TTC549 (cell line): Measurements from ENCODE around the gene JPH3.

Experiments
- FAIRE-seq: peaks from 2 replicates; lab custom pipeline; 2012; peaks lifted over from hg19 to GRCh38; lab: Jason Lieb, UNC

JPH3 gene

DNA sequence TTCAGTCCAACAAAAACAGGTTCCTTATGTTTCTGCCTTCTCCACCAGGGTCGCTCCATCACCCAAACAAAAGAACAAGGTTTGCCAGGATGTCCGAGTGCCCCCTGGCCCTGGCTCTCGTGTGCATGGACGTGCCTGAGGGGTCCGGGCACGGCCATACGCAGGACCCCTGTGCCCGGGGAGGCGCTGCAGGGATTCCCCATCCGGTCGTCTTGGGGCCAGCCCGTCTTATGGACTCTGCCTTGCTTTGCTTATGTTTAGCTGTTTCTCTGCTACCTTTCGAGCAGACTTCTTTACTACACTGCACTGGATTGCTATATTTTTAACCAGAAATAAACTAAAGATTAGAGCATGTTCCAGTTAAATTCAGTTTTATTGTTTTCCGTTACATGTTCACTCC lies 95.5 kb downstream of the JPH3 start:
- FAIRE-seq = no peak

DNA sequence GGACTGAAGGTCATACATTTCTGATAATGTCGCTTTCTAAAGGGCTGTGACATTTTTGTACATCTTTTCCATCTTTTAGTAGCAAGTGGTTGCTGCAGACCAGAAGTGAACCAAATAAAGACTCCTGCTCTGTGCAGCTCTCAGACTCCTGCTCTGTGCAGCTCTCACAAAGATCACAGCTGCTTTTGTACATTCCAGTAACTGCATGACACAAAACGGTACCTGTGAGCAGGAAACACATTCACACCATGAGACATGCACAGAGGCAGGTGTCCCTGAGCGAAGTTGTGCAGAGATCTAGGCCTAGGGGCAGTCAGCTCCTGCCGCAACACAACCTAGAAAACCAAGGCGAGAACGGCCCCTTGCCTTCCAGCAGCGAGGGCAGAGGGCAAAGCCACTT lies 95.9 kb downstream of the JPH3 start:
- no peak for FAIRE-seq

DNA sequence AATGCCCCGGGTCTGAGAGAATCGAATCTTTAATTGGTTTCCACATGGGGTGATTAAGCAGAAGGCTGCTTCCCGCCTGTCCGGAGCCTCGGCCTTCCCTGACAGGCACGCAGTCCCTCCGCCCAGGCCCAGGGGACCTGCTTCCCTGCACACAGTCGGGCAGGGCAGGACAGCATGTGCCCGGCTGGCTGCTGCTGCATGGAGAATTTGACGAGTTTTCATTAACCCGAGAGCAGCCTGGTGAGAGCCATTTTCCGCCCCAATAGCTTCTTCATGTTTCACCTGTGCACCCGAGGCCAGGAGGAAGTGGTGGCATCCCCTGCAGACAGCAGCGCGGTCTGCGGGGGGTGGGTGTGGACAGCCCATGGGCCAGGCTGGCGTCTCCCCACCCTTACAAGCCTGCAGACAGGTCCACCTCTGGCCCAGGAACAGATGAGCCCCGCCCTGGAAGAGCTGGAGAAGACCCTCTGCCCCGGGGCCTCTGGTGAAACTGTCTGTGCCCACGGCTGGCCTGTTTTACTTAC lies 96.4 kb downstream of the JPH3 start:
- FAIRE-seq = no peak

DNA sequence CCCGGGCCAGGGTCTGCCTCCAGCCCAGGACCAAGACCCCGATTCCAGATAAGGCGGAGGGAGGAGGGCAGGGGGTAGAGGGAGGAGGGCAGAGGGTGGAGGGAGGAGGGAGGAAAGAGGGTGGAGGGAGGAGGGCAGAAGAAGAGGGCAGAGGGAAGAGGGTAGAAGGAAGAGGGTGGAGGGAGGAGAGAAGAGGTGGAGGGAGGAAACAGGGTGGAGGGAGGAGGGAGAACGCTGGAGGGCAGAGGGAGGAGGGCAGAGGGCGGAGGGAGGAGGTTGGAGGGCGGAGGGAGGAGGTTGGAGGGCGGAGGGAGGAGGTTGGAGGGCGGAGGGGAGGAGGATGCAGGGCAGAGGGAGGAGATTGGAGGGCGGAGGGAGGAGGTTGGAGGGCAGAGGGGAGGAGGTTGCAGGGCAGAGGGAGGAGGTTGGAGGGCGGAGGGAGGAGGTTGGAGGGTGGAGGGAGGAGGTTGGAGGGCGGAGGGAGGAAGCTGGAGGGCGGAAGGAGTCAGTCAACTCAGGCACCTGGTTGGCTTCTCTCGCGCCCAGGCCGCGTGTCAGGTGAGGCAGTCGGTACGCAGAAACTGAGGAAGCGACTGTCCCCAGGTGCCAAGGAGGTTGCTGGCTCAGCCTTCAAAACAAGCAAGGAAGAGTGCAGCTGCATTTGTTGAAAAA lies 98.2 kb downstream of the JPH3 start:
- no peak for FAIRE-seq

DNA sequence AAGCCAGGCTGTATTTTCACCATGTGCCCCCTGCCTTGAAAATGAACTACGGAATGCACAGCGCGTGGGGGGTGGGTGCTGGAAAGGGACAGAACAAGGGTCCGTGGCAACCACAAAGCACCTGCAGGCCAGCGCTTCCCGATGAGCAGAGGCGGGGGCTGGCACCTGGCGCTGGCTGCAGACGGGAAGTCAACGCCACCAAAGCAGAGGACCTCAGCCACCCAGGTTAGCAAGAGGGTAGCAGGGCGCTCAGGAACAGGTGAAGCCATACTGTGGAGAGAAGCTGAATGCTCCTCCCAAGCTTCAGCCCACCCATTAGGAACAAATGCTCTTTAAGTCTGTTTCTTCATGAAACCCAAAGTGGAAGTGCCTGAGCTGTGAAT lies 98.8 kb downstream of the JPH3 start:
- no peak for FAIRE-seq

DNA sequence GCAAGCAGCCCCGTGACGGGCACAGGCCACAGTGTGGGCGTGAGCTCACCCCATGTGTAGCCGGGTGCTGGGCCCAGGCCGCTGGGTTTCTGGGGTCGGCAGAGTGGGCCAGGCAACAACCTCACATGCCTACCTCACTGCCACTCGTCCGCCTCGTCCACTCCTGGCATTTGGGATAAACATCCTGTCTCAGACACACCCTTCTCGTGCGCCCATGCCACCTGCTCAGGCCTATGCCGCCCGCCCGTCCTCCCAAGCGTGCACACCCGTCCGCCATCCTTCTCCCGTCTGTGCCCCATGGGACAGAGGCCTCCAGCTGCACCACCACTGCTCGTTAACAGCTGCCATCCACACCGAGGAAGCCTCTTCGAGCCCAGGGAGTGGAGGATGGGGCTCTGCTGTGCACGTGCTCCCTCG lies 99.2 kb downstream of the JPH3 start:
- FAIRE-seq = no peak

DNA sequence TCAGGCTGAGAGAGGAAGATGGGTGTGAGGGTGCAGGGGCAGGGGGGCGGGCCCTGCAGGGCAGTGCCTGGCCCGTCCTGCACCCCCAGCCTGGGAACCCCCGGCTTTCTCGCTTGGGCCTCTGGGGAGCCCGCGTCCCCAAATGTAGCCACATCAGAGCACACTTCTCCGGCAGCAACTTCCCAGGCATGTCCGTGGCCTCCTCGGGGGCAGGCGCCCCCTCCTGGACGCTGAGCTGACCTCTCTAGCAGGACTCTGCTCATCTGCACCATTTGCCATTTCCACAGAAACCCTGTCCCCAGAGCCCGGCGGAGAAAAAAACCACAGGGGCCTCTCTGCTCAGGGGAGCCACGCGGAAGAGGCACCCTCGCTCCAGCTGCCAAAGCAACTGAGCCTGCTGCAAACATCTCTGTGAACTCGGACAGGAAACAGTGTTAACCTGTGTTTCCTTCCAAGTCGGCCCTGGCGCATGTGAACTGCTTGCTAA lies 100.1 kb downstream of the JPH3 start:
- no peak for FAIRE-seq

DNA sequence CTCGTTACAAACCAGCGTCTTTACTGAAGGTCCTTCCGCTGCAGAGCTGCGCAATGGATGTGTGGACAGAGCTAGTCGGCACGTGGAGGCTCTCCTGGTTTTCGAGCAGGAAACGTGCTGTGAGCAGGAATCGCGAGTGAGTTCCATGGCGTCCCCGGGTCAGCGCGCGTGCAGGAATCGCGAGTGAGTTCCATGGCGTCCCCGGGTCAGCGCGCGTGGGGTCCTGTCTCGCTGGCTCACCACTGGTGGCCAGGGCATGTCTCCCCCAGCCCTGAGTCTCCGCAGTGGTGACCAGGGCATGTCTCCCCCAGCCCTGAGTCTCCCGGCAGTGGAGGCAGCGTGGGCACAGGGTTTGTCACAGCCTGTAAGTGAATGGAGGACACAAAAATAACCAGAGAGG lies 100.8 kb downstream of the JPH3 start:
- no peak for FAIRE-seq

DNA sequence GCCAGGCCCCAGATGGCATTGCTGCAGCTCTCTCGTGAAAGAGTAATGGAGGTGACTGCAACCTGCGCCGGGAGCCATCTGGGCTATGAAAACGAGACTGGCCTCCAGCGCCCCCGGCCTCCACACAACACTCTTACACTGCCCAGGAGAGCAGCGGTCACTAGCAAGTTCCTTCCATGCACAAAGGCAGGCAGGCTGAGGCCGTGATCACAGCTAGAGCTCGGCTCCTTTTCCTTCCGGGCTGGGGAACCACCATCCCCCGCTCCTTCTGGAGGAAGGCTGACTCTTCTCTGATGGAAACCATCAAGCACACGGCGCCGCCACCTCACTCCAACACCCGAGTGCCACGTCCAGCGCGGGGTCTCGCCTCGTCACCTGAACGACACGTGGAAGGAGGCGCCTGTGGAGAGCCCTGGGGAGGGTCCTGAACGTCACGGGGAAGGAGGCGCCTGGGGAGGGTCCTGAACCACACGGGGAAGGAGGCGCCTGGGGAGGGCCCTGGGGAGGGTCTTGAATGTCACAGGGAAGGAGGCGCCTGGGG lies 101.6 kb downstream of the JPH3 start:
- no peak for FAIRE-seq

DNA sequence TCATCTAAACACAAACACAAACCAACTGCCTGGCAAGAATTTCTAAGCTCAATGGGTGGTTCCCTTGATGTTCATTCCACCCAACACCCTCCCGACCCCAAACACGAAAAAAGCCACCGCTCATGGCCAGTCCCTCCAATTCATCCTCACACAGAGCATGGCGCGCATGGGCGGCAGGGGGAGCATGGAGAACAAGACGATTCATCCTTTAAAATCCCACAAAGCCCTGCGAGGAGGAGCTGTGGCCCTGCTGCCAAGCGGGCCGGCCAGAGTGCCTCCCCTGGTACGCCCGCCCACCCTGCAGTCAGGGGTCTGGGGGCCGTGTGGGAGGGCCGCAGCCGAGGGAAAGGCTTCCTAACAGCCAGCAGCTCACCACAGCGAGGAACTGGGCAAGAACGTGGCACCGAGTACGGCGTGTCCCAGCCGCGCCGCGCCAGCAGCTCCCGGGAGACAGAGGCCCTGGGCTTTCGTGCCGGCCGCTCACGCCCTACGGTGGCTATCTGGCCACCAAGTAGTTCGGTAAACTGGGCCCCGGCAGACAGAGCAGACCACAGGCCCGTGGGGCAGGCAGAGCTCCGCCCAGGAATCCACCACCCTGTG lies 102.5 kb downstream of the JPH3 start:
- FAIRE-seq = no peak

DNA sequence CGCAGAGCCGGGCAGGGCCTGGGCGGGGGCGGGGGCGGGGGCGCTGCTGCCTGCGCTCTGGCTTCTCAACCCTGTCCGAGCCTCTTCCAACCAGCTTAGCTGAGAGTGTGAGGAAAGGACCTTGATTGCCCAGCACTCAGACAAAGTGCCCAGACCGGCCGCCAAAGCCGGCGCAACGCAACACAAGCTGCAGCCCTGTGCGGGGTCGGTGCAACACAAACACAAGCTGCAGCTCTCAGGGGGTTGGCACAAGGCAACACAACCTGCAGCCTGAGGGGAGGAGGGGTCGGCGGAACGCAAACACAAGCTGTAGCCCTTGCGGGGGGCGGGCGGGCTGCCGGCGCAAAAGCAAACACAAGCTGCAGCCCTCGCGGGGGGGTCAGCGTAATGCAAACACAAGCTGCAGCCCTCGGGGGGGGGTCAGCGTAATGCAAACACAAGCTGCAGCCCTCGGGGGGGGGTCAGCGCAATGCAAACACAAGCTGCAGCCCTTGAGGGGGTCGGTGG lies 103.5 kb downstream of the JPH3 start:
- no peak for FAIRE-seq

DNA sequence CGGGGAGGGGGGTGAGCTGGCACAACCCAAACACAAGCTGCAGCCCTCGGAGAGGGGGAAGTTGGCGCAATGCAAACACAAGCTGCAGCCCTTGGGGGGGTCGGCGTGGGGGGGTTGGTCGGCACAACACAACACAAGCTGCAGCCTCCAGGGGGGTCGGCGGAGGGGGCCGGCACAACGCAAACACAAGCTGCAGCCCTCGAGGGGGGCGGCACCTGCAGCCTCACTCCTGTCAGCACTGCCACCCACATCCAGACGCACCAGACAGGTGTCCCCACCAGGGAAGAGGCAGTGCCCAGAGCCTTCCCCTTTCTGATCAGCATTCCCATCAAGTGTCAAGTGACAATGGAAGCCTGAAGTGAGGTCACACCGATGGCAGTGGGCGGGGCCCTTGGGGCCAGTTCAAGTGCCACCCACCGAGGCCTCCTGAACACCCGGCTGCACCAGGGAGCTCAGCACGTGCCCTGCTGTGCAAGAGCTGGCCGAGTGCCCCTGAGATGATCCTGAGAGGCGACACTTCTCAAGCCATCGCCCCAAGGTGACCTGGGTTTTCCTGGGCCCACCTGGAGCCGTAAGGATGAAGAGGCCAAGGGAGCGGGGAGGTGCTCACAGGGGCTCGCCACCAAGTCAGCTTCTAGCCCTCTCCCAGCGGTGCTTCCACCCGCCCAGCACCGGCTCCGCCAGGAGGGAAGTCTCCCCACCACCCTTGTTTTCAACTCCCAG lies 104.1 kb downstream of the JPH3 start:
- no peak for FAIRE-seq

DNA sequence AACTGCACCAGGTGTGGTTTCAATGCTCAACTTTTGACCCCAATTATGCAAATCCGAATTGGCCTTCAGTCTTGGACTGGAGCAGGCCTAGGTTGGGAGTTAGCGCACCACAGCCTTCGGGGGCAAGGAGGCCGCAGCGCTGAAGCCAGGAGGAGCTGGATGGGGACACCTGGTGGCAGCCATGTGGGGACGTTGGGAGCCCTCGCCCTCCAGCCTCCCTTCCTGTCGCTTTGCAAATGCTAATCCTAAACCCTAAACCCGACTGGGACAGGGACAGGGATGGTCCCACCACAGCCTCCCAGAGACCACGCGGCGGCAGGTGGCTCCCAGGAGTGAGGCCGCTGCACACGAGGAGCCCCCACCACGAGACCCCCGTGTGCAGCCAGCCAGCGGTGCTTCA lies 104.8 kb downstream of the JPH3 start:
- FAIRE-seq = no peak

DNA sequence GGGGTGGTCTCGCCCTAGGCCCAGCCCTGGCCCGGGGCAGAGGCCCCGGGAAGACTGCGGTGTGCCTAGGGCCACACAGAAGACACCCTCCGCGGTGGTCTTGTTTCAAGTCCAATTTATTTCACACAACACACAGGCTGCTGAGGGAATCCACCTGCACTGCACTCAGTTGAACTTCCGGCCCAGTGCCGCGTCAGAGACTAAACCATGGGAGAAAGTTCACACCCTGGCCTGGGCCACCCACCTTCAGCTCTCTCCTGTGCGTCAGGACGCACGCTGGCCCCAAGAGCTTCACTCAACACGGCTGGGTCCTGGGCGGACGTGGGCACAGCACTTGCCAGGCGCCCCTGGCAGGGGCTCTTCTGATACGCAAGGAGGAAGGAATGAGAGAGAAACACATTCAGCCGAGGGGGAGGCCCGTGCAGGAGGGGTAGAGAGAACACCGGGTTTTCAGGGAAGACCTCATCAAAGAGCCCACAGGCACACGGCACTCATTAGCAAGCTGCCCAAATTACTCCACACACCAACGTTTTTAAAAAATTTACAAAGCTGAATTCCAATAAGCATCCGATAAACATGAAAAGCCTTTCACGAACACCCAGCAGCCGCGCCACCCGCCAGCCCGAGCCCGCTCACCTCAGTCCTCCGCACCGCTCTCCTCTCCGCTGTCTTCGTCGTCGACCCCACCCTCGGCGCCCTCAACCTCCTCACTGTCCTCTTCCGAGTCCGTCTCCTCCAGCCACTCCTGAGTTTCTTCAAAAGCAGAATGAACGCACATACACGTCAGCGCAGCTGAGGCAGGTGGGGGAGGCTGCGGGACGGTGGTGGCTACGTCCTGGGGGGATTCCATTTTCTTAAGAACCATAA lies 105.6 kb downstream of the JPH3 start:
- no peak for FAIRE-seq

DNA sequence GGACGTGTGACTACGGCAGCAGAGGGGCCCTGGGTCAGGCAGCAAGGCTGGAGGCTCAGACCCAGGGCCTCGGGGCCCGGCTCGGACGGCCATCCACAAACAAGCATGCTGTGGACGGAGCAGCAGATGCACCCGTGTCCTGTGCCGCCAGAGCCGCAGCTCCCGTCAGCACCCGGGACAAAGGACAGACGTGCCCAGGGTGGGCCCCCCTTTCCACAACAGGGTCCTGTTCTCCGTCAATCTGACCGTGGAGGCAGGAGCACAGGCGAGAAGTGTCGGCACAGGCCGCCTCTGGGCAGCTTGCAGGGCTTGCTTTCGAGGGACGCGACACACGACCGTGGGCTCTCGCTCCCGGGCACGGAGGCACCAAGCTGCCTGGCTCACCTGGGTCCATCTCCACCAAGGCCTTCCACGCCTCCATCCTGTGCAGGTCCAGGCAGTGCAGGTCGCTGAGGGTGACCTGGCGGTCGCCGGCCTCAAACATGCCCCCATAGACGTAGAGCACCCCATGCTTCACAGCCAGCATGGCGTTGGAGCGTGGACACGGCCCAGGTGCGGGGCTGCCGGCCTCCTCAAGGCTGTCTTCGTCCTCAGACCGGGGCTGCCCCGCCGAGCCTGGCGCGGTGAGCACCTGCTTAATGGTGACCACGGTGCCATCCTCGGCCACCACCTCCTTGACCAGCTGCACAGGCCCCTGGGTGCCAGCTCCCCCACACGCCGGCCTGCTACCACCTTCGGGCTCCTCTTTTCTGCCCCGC lies 106.8 kb downstream of the JPH3 start:
- FAIRE-seq = no peak

DNA sequence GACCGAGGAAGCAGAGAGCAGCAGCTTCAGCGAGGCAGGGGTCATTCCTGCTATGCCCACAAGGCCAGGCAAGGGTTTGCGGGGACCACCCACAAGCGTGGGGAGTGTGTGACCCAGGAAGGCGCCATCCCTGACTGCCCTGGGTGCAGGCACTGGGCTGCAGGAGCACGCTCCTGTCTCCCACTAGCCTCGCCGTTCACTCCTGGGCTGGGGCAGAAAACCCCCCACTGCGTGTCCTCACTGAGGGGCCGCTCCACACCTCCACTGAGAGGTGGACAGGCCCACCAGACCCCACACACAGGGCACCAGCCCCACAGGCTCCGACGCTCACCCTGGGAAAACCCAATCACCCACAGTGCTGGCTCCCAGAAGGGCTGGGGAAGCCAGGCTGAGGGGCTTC lies 107.4 kb downstream of the JPH3 start:
- no peak for FAIRE-seq

DNA sequence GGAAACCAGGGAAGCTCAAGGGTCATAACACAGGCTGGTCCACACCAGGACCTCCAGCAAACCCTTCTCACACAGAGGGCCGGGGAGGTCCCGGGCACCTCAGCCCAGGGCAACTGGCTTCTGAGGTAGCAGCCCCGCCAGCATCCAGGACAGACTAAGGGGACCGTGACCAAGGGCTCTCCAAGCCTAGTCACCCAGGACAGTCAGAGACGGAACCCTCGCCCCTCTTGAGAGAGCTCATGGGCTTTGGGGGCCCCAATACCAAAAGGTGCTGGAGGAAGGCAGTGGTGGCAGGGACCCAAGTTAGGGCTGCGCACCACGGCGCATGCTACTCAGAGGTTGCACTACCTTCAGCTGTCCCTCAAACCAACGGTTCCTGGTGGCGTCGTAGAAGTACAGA lies 108.6 kb downstream of the JPH3 start:
- no peak for FAIRE-seq

DNA sequence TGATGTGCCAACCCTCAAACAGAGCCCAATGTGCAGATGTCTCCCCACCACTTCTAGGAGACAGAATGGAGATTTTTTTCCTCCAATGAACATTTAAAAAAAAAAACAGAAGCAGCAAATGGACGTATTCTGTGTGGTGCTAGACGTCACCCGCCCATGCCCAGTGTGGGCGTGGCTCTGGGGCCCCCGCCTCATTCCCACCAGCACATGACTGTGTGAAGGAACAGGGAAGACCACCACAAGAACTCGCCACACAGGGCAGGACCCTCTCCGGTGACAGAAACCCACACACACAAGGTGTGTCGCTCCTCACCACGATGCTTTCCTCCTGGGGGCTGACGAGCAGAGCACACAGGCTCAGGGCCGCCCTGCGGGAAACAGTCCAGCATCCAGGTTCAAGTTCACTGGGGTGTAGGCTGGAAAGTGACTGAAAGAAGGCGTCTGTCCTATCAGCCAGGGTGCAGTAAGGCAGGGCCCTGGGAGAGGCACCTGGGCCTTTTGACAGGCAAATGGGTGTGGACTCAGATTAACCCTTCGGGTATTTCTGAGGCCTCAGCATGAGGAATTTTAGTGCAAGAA lies 110.0 kb downstream of the JPH3 start:
- FAIRE-seq = no peak

DNA sequence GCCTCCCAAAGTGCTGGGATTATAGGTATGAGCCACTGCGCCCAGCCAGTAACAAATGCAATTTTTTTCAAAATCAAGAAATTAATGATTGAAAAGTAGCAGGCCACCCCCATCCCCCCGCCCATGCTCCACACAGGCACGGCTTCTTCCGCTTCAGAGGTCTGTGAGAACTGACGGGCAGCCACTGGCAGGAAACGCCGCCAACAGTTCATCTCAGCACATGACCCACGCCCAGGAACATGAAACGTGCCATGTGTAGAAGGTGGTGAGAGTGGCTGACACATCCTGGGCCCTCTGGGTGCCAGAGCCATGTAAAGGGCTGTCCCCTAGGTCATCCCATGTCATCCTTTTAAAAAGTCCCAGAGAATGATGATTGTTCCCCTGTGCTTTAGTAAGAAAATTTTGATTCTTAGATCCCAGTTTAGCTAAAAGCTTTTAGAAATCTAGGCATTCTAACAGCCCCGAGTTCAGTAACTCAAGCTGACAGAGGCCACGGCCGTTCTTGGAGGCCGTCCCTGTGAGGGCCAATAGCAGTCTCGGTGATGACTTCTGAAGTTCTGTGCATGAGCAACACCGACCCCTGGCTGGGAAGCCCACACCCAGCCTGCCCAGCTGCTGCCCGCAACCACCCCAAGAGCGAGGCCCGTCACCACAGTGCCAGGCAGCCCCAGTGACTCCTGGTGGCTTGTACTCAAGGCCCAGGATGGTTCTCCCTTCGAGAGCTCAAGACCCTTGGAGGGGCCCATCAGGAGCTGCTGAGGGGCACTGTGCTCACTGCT lies 111.3 kb downstream of the JPH3 start:
- no peak for FAIRE-seq

DNA sequence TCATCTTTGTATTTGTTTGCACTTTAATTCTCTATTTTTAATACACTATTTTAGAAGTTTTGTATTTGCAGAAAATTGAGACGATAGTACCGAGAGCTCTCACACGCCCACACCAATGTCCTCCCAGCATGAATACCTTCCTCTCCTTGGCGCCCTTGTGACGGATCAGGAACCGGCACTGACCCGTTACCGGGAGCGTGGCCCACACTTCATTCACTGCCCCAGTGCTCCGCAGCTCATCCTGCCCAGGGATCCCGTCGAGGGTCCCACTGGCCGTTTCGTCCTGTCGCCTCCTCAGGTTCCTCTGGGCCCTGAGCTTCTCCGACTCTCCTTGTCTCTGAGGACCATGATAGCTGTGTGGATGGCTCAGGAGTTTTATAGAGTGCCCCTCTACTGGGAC lies 112.9 kb downstream of the JPH3 start:
- no peak for FAIRE-seq
